ENCODE data around the gene DRG1.

The DRG1 gene

GRCh38 chr22:31439808-31440207, 40.4 kb downstream of the DRG1 start:
- no peak overlapping the region for H3K4me3 ChIP-seq (ENCODE audit: low read depth, low read length)
- ChIA-PET CTCF (interaction anchor here (1.1 to 4.7 kb wide), 4 partner anchors 8 to 12 kb away, joined by 3 to 25 read pairs (median 10); no protein-coding TSS in a partner anchor), POLR2A (no interaction called here)
- DNase-seq (ENCODE audit: low read depth, low spot score), result no peak
- no peak for TF ChIP-seq CTCF (IDR thresholded peaks at IDR 0.05; ENCODE audit: insufficient read depth, low read length, missing control alignments)

DNA sequence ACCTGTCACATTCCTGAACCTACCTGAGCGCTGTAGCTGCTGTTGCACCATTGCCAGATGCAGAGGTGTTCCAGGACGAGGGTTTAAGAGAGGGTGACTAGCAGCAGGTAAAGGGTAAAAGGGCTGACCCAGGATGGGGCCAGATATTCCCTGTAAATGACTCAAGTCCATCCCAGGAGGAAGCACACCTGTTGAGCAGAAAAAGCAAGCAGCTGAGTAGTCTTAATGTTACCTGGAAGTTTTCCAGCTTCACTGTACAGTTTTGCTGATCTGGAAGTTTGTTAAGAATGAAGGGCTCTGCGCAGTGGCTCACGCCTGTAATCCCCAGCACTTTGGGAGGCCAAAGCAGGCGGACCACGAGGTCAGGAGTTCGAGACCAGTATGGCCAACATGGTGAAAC, 41.3 kb downstream of the DRG1 start:
- H3K4me3 ChIP-seq (ENCODE audit: low read depth, low read length), result no peak overlapping the region
- DNase-seq (ENCODE audit: low read depth, low spot score), result no peak
- TF ChIP-seq CTCF (IDR thresholded peaks at IDR 0.05; ENCODE audit: insufficient read depth, low read length, missing control alignments), result no peak
- POLR2A ChIA-PET, result no interaction called here
- CTCF ChIA-PET, result interaction anchor here (1.1 to 3.4 kb wide), 2 partner anchors 9 to 11 kb away, joined by 3 to 16 read pairs; no protein-coding TSS in a partner anchor

GRCh38 chr22:31441652-31442051, 42.2 kb downstream of the DRG1 start:
- DNase-seq (ENCODE audit: low read depth, low spot score), result no peak
- no peak for TF ChIP-seq CTCF (IDR thresholded peaks at IDR 0.05; ENCODE audit: insufficient read depth, low read length, missing control alignments)
- CTCF ChIA-PET, result interaction anchor here (3.4 kb wide), 1 partner anchor 10 kb away, joined by 16 read pairs; no protein-coding TSS in a partner anchor
- POLR2A ChIA-PET, result interaction anchor here (0.6 kb wide), 1 partner anchor 10 kb away, joined by 3 read pairs; no protein-coding TSS in a partner anchor
- no peak overlapping the region for H3K4me3 ChIP-seq (ENCODE audit: low read depth, low read length)

DNA sequence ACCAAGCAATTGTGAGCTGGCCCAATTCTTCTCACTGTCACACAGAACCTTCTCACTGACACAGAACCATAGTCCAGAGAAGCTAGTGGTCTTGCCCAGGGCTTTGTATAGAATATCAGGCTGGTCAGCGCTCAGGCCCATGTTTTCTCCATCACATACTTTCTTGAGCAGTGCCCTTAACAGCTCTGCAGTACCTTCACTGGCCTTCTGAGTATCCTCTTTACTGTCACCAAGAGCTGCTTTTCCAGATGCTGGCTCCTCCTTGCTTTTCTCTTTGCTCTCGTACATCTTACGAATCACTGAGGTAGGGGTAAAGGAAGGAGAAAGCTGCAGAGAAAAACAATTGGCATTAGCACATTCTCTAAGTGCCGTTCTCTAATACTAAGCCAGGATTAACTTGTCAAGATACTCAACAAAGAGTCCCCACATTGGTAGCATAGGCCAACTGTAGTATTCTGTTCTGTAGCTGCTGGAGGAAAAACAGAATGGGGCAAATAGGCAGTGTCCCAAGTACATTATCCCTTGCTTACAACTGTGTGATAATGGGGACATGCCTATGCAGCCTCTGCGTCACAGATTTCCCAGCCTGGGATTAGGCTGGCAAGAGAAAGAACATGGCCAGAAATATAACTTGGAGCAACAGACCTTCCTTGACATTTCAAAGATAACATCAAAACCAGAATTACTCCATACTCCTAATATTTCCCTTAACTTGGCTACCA, 43.5 kb downstream of the DRG1 start:
- no peak for TF ChIP-seq CTCF (IDR thresholded peaks at IDR 0.05; ENCODE audit: insufficient read depth, low read length, missing control alignments)
- no peak overlapping the region for H3K4me3 ChIP-seq (ENCODE audit: low read depth, low read length)
- ChIA-PET CTCF (interaction anchor here (3.4 kb wide), 1 partner anchor 9 kb away, joined by 16 read pairs; no protein-coding TSS in a partner anchor), POLR2A (no interaction called here)
- DNase-seq (ENCODE audit: low read depth, low spot score), result no peak

DNA sequence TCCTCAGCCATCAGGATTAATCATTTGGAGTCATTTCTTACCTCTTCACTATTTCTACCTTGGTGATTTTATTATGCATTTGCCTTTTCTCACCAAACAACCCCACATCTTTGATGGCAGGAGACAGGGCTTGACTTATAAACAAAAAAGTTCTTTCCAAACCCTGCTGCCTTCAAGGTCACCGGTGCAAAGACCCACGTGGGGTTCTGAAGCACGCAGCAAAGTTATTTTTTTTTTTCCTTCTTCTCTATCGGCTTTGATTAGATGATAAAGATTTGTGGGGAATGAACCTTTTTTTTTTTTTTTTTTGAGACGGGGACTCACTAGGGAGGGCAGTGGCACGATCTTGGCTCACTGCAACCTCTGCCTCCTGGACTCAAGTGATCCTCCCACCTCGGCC, 44.1 kb downstream of the DRG1 start:
- DNase-seq (ENCODE audit: low read depth, low spot score), result no peak
- CTCF ChIA-PET, result interaction anchor here (3.4 kb wide), 1 partner anchor 8 kb away, joined by 16 read pairs; no protein-coding TSS in a partner anchor
- POLR2A ChIA-PET, result no interaction called here
- TF ChIP-seq CTCF (IDR thresholded peaks at IDR 0.05; ENCODE audit: insufficient read depth, low read length, missing control alignments), result no peak
- H3K4me3 ChIP-seq (ENCODE audit: low read depth, low read length), result no peak overlapping the region

DNA sequence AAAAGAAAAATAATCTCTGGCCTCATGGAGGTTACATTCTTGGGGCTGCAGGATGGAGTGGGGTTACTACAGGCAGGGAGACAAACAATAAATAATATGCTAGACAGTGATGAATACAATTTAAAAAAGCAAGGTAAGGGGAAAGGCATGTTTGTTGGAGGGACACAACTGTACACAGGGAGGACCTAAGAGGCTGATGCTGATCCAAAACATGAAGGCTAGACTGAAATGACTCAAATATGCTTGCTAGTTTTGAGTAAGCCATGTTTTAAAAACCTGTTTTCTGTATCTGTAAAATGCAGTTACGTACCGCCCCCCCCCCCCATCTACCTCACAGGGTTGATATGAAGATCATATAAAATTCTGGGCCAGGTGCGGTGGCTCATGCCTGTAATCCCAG, 46.2 kb downstream of the DRG1 start:
- POLR2A ChIA-PET, result no interaction called here
- no peak for TF ChIP-seq CTCF (IDR thresholded peaks at IDR 0.05; ENCODE audit: insufficient read depth, low read length, missing control alignments)
- no peak overlapping the region for H3K4me3 ChIP-seq (ENCODE audit: low read depth, low read length)
- DNase-seq (ENCODE audit: low read depth, low spot score), result no peak
- CTCF ChIA-PET, result interaction anchor here (1.5 kb wide), 1 partner anchor 10 kb away, joined by 3 read pairs; no protein-coding TSS in a partner anchor
